HEK293 (cell line): ENCODE data around the gene IPO8.

Source experiments
- GFI1B ChIP-seq: fragments of 450-650 bp; formaldehyde crosslinking; IDR thresholded peaks from 2 replicates; pipeline ENCODE4 v1.5.1; 2016; ENCODE audit warnings: missing biosample characterization, missing genetic modification characterization
- GLIS1 ChIP-seq: fragments of 450-650 bp; formaldehyde crosslinking; IDR thresholded peaks from 2 replicates; pipeline ENCODE4 v1.5.1; 2016; ENCODE audit warnings: missing biosample characterization, missing genetic modification characterization
- HIC1 ChIP-seq: fragments of 450-650 bp; formaldehyde crosslinking; IDR thresholded peaks from 2 replicates; pipeline ENCODE4 v1.5.1; 2016; ENCODE audit warnings: missing biosample characterization, missing genetic modification characterization
- KLF7 ChIP-seq: fragments of 450-650 bp; formaldehyde crosslinking; IDR thresholded peaks from 2 replicates; pipeline ENCODE4 v1.5.1; 2016; ENCODE audit warnings: missing biosample characterization, missing genetic modification characterization, borderline replicate concordance
- MZF1 ChIP-seq: fragments of 450-650 bp; formaldehyde crosslinking; IDR thresholded peaks from 2 replicates; pipeline ENCODE4 v1.5.1; 2017; ENCODE audit warnings: missing biosample characterization, missing genetic modification characterization, borderline replicate concordance
- REPIN1 ChIP-seq: fragments of 450-650 bp; formaldehyde crosslinking; IDR thresholded peaks from 2 replicates; pipeline ENCODE4 v1.5.1; 2017; ENCODE audit warnings: missing biosample characterization, missing genetic modification characterization, low read depth
- SP3 ChIP-seq: fragments of 450-650 bp; formaldehyde crosslinking; IDR thresholded peaks from 2 replicates; pipeline ENCODE4 v1.5.1; 2016; ENCODE audit warnings: missing biosample characterization, missing genetic modification characterization
- WT1 ChIP-seq: fragments of 450-650 bp; formaldehyde crosslinking; IDR thresholded peaks from 2 replicates; pipeline ENCODE4 v1.5.1; 2016; ENCODE audit warnings: missing biosample characterization, missing genetic modification characterization
- ZEB2 ChIP-seq: fragments of 450-650 bp; formaldehyde crosslinking; IDR thresholded peaks from 2 replicates; pipeline ENCODE4 v1.5.1; 2016; ENCODE audit warnings: missing biosample characterization, missing genetic modification characterization
- ZFP37 ChIP-seq: fragments of 450-650 bp; formaldehyde crosslinking; IDR thresholded peaks from 2 replicates; pipeline ENCODE4 v1.5.1; 2016; ENCODE audit warnings: missing biosample characterization, missing genetic modification characterization
- ZFP41 ChIP-seq: fragments of 450-650 bp; formaldehyde crosslinking; IDR thresholded peaks from 2 replicates; pipeline ENCODE4 v1.5.1; 2016; ENCODE audit warnings: missing biosample characterization, missing genetic modification characterization, borderline replicate concordance
- ZNF138 ChIP-seq: fragments of 450-650 bp; formaldehyde crosslinking; IDR thresholded peaks from 2 replicates; pipeline ENCODE4 v1.5.1; 2016; ENCODE audit warnings: missing biosample characterization, missing genetic modification characterization, borderline replicate concordance
- ZNF174 ChIP-seq: fragments of 450-650 bp; formaldehyde crosslinking; IDR thresholded peaks from 2 replicates; pipeline ENCODE4 v1.5.0; 2017; ENCODE audit warnings: missing biosample characterization, mild to moderate bottlenecking, missing genetic modification characterization
- ZNF2 ChIP-seq: fragments of 450-650 bp; formaldehyde crosslinking; IDR thresholded peaks from 2 replicates; pipeline ENCODE4 v1.5.1; 2016; ENCODE audit warnings: missing biosample characterization, missing genetic modification characterization
- ZNF23 ChIP-seq: fragments of 450-650 bp; formaldehyde crosslinking; IDR thresholded peaks from 2 replicates; pipeline ENCODE4 v1.5.1; 2016; ENCODE audit warnings: missing biosample characterization, missing genetic modification characterization, borderline replicate concordance
- ZNF341 ChIP-seq: fragments of 450-650 bp; formaldehyde crosslinking; IDR thresholded peaks from 2 replicates; pipeline ENCODE4; 2016; ENCODE audit warnings: low read depth, missing biosample characterization, missing genetic modification characterization
- ZNF354C ChIP-seq: fragments of 450-650 bp; formaldehyde crosslinking; IDR thresholded peaks from 2 replicates; pipeline ENCODE4 v1.5.1; 2016; ENCODE audit warnings: missing biosample characterization, missing genetic modification characterization, low read depth, borderline replicate concordance
- ZNF518A ChIP-seq: fragments of 450-650 bp; formaldehyde crosslinking; conservative IDR thresholded peaks from 2 replicates; pipeline ENCODE4 v1.5.1; 2016; ENCODE audit warnings: low read depth, missing biosample characterization, missing genetic modification characterization
- ZNF548 ChIP-seq: fragments of 450-650 bp; formaldehyde crosslinking; IDR thresholded peaks from 2 replicates; pipeline ENCODE4 v1.5.1; 2016; ENCODE audit warnings: missing biosample characterization, missing genetic modification characterization
- ZNF555 ChIP-seq: fragments of 450-650 bp; formaldehyde crosslinking; conservative IDR thresholded peaks from 2 replicates; pipeline ENCODE4 v1.5.1; 2017; ENCODE audit warnings: missing biosample characterization, mild to moderate bottlenecking, missing genetic modification characterization, inconsistent platforms
- ZNF558 ChIP-seq: fragments of 450-650 bp; formaldehyde crosslinking; IDR thresholded peaks from 2 replicates; pipeline ENCODE4 v1.5.1; 2016; ENCODE audit warnings: missing biosample characterization, missing genetic modification characterization
- ZNF629 ChIP-seq: fragments of 450-650 bp; formaldehyde crosslinking; IDR thresholded peaks from 2 replicates; pipeline ENCODE4 v1.5.1; 2017; ENCODE audit warnings: missing biosample characterization, missing genetic modification characterization
- ZNF670 ChIP-seq: fragments of 450-650 bp; formaldehyde crosslinking; IDR thresholded peaks from 2 replicates; pipeline ENCODE4 v1.5.1; 2016; ENCODE audit warnings: missing biosample characterization, missing genetic modification characterization, low read depth
- ZSCAN30 ChIP-seq: fragments of 450-650 bp; IDR thresholded peaks from 2 replicates; pipeline ENCODE4 v1.5.1; 2018; ENCODE audit warnings: missing biosample characterization, mild to moderate bottlenecking, missing genetic modification characterization, moderate library complexity
- TF ChIP-seq, protein P1 (sequence below): fragments of 450-650 bp; formaldehyde crosslinking; IDR thresholded peaks from 2 replicates; pipeline ENCODE4 v1.5.1; 2017; ENCODE audit warnings: missing biosample characterization, missing genetic modification characterization
- TF ChIP-seq, protein P2 (sequence below): fragments of 450-650 bp; formaldehyde crosslinking; IDR thresholded peaks from 2 replicates; pipeline ENCODE4 v1.5.0; 2017; ENCODE audit warnings: missing biosample characterization, missing genetic modification characterization, borderline replicate concordance
- TF ChIP-seq, protein P3 (sequence below): fragments of 450-650 bp; formaldehyde crosslinking; IDR thresholded peaks from 2 replicates; pipeline ENCODE4 v1.5.1; 2017; ENCODE audit warnings: missing biosample characterization, missing genetic modification characterization

Gene IPO8

DNA sequence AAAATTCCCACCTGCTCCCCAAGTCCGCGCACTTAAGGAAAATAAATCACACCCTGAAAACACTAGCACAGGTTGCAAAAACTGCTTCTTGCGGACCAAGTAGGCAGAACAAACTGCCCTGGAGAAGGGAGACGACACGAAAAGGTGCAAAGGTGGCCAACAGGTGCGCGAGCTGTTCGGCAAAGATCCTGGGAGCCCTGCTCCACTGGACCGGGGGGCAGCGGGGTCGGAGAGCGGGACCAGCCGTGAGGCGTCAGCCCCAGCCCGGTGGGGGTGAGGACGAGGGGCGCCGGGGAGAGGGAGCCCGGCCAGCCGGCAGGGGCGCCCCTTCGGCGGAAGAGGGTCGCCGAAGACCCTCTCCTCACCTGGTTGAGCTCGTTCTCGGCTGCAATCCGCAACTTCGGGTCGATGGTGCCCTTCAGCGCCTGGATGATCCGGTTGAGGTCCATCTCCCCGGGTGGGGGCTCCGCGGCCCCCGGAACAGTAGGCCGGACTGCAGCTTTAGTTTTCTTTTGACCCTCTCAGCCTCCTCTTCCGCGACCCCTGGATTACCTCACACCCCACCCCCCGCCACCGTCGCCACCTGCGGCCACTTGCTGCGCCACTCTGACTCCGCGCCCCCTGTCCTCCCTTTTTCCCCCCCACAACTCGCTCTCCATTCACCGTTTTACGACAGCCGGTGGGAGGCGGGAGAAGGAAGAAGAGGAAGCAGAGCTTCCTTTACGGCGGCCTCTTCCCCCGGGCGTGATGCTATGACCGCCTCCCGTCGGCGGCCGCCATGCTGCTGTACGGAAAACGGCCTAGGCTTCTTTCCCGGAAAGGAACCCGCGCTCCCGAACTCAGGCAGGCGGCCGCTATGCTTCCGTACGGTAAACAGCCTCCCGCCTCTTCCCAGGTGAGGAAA lies at the start of gene IPO8 (continued):
- TF ChIP-seq, protein P1, sequence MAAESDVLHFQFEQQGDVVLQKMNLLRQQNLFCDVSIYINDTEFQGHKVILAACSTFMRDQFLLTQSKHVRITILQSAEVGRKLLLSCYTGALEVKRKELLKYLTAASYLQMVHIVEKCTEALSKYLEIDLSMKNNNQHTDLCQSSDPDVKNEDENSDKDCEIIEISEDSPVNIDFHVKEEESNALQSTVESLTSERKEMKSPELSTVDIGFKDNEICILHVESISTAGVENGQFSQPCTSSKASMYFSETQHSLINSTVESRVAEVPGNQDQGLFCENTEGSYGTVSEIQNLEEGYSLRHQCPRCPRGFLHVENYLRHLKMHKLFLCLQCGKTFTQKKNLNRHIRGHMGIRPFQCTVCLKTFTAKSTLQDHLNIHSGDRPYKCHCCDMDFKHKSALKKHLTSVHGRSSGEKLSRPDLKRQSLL (tag by site-specific recombination), result peak; percentile 28; the same call in 1 of the 2 replicates
- TF ChIP-seq ZFP41 (tag by site-specific recombination) (no peak), REPIN1 (peak; percentile 76; the same call in 1 of the 2 replicates), ZNF558 (tag by site-specific recombination) (no peak), WT1 (tag by site-specific recombination) (peak; percentile 83), ZNF341 (tag by site-specific recombination) (peak; percentile 78), ZNF629 (tag by site-specific recombination) (peak; percentile 75), ZNF2 (tag by site-specific recombination) (peak; percentile 89), MZF1 (tag by site-specific recombination) (0 out of 2 replicates have a peak, but pooled peaks have one; percentile 12), GFI1B (tag by site-specific recombination) (no peak), GLIS1 (tag by site-specific recombination) (peak; percentile 82), ZNF670 (tag by site-specific recombination) (no peak), ZFP37 (tag by site-specific recombination) (peak; percentile 69; the same call in 1 of the 2 replicates), HIC1 (peak; percentile 46), ZNF354C (tag by site-specific recombination) (no peak), ZNF555 (tag by site-specific recombination) (no peak), ZNF138 (tag by site-specific recombination) (no peak), ZNF548 (no peak), ZNF518A (tag by site-specific recombination) (peak; percentile 70), KLF7 (tag by site-specific recombination) (0 out of 2 replicates have a peak, but pooled peaks have one; percentile 55), ZEB2 (tag by site-specific recombination) (peak; percentile 68), ZNF174 (tag by site-specific recombination) (no peak), ZSCAN30 (tag by site-specific recombination) (peak; percentile 19; the same call in 1 of the 2 replicates), SP3 (peak; percentile 93), ZNF23 (no peak)
- TF ChIP-seq, protein P2, sequence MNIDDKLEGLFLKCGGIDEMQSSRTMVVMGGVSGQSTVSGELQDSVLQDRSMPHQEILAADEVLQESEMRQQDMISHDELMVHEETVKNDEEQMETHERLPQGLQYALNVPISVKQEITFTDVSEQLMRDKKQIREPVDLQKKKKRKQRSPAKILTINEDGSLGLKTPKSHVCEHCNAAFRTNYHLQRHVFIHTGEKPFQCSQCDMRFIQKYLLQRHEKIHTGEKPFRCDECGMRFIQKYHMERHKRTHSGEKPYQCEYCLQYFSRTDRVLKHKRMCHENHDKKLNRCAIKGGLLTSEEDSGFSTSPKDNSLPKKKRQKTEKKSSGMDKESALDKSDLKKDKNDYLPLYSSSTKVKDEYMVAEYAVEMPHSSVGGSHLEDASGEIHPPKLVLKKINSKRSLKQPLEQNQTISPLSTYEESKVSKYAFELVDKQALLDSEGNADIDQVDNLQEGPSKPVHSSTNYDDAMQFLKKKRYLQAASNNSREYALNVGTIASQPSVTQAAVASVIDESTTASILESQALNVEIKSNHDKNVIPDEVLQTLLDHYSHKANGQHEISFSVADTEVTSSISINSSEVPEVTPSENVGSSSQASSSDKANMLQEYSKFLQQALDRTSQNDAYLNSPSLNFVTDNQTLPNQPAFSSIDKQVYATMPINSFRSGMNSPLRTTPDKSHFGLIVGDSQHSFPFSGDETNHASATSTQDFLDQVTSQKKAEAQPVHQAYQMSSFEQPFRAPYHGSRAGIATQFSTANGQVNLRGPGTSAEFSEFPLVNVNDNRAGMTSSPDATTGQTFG, result no peak
- TF ChIP-seq, protein P3, sequence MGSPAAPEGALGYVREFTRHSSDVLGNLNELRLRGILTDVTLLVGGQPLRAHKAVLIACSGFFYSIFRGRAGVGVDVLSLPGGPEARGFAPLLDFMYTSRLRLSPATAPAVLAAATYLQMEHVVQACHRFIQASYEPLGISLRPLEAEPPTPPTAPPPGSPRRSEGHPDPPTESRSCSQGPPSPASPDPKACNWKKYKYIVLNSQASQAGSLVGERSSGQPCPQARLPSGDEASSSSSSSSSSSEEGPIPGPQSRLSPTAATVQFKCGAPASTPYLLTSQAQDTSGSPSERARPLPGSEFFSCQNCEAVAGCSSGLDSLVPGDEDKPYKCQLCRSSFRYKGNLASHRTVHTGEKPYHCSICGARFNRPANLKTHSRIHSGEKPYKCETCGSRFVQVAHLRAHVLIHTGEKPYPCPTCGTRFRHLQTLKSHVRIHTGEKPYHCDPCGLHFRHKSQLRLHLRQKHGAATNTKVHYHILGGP (tag by site-specific recombination), result no peak
